NCI-H187 treated with DMSO at 0.1 percent for 48 hours (cell line): ENCODE measurements around the gene KCNK1.
"Not testable (repeated sequence)": the region's sequence is repeated elsewhere in the genome, so short reads cannot be mapped to it uniquely, and the experiment has no call there.

Experiments used
- DNase-seq: peaks from one replicate; lab custom pipeline; 2025; lab: John Stamatoyannopoulos, UW

Gene KCNK1

DNA sequence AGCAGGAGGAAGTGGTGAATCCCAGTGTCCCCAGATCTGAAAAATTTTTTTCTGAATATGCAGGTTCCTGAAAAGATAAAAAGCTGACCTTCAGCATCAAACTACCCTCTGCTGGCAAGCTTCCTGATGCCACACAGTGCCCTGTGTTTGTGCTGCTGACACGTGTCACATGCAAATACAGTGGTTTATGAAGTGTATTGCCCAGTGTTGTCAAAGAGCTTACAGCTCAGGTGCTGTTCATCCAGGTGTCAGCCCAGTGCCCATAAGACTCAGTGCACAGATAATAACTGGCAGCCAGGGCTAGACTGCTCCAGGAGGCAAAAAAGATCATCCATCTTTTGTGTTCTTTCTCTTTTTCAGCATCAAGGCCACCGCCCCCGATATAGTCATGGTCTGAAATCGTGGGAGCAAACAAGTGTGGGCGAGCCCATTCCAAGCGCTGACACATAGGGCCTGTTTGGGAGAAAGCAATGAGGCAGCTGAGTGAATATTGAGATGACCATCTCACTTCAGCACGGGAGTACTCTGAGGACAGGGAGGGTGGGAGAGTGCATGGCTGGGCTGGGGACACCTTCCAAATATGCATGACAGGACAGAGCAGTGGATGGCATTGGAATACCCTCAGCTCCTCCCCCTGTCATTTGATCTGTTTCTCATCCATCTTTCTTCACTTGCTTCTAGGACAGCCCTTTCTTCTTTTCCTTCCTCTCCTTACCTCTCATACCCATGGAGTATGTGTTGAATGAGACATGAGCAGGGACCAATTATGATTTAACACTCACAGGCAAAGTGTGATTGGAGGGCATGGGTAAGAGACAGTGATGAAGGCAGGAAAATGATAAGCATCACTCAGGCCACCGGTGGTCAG is 6.4 kb upstream of the KCNK1 start:
- no peak for DNase-seq

DNA sequence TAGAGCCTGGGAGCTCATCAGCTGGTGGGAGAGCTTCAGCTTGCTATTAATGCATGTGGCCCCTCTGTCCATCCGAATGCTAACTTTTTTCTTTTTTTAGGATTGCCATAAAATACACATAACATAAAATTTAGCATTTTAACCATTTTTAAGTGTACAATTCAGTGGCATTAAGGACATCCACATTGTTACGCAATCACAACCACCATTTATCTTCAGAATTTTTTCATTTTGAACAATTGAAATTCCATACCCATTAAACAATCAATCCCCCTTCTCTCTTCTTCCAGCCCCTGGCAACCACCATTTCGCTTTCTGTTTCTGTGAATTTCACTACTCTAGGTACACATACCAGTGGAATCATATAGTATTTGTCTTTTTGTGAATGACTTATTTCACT is 4.9 kb upstream of the KCNK1 start:
- DNase-seq, result no peak

DNA sequence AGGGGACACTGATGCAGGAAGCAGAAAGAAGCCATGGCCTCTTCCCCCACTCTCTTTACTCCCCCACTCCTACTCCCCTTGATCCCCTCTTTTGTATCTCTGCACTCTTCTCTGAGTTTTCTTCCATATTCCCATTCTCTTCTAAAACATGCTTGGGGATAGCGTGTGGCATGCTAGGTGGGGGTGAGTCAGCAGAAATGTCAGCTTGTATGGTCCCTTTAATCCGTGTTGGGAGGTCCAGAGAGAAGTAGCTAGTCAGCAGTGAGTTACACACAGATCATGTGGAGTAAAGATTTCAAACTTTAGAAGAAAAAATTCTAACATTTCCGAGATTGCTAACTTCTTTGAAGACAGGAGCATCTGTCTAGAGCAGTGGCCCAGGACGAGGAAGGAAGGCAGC is 4.0 kb upstream of the KCNK1 start:
- no peak for DNase-seq

DNA sequence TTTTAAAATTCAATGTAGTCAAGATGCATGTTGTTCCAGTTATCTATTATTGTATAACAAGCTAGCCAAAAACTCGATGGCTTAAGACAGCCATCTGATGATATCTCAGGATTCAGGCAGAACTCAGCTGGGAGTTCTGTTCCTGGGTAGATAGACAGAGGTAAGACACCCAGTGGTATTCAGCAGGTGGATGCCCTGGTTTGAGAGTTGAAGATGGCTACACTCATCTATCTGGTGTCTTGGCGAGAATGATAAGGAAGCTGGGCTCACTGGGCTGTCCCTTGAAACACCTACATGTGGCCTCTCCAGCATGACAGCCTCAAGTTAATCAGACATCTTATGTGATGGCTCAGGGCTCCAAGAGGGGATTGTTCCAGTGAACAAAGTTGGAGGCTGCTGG is 3.3 kb upstream of the KCNK1 start:
- DNase-seq, result no peak

DNA sequence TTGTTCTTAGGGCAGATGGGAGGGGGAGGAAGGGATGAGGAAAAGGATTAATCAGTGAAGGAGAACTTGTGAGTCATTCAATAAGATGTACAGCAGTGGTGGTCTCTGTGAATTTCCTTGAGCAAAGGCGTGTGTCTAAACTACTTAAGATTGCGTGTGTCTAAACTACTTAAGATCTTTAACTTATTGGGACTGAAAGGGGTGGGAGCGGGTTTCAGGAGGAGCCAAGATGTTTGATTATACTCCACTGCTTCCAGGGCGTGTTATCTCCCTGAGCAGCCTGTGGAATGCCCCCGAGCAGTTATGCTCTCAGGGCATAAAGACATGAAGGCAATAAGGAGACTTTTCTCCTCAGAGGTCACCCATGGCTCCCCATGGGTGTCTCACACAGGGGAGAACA is 2.5 kb upstream of the KCNK1 start:
- not testable (repeated sequence) for DNase-seq

DNA sequence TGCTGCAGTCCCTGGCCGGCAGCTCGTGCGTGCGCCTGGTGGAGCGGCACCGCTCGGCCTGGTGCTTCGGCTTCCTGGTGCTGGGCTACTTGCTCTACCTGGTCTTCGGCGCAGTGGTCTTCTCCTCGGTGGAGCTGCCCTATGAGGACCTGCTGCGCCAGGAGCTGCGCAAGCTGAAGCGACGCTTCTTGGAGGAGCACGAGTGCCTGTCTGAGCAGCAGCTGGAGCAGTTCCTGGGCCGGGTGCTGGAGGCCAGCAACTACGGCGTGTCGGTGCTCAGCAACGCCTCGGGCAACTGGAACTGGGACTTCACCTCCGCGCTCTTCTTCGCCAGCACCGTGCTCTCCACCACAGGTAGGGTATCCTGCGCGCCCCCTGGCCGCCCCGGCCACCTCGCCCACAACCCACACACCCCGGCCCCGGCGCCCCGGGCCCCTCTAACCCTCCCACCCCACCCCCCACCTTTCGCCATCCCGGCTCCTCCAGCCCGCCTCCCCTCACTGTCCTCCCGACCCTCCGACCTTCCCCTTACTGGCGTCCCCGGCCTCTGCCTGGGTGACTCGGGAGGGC is 352 bp downstream of the KCNK1 start:
- DNase-seq, result no peak

DNA sequence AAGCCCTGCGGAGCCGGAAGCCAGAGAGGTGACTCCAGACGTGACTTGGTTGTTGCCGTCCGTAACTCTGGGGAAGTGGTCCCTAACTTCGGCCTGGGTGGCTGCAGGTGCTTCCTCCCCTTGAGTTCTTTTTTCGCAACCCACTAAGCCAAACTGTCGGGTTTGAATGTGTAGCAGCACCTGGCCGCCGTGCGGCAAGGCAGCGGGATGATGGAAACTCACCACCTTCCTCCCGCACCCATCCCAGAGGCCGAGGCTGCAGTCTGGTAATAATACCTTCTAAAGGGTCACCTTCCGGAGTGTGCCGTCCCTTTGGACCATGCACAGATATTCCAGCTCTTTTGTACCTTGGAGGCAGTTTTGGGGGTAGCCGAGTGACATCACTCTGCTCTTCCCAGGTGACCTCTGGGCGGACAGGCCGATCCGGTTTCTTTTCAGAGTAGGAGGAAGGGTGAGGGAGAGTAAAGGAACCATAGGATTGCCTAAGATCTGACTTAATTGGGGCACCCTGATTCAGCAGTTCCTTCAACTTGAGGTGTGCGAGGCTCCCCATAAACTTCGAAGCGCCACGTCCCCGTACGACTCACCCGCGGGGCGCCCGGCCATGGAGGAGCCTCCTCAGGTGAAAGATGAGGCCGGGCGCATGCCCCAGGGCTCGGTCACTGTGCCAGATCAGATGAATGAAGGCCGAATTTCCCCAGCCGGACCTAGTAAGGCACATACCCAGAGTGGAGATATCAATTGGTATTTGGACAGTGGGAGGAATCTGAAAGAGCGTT is 1.0 kb downstream of the KCNK1 start:
- DNase-seq, result no peak

DNA sequence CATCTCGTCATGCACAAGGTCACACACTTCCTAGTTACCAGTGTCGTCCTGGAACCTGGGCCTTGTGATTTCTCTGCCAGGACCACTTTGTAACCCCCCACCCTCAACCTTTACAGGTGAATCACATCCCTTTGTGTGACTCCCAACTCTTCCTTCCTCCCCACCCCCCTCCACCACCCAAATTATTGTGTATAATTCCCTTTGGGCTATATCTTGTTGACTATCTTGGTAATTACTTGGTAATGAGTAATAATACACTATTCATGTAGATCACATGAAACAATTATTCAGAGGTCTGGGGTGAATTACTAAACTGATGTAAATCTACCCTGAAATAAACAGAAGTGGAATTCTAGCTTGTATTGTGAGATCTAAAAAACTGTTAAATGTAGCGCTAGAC is 1.7 kb downstream of the KCNK1 start:
- no peak for DNase-seq

DNA sequence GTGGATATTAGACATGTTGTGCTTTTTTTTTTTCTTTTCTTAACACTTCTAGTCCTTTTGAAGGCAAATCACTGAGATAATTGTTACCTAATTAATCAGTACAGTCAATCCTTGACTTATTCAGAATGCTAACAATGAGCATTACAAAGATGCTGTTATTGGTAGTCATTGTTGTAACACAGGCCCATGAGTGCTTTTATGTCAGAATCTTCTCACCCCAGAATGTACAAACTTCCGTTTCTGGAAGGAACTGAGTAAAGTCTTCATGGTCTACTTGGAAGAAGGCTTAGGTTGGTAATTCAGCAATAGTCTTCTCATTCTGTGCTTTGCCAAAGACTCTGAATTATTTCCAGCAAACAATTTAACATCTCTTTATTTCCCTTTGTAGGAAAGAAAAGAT is 3.1 kb downstream of the KCNK1 start:
- DNase-seq, result no peak

DNA sequence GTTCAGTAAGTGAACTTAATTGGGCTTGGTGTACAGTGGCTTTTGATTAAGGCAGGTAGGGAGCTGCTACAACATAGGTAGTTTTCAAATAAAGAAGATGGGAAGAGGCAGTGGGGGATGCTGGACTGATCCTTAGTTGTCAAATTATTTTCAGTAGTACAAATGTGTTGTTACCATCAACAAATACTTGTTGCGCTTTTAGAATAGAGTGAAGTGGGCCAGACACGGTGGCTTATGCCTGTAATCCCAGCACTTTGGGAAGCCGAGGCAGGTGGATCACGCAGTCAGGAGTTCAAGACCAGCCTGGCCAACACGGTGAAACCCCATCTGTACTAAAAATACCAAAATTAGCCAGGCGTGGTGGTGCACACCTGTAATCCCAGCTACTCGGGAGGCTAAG is 5.5 kb downstream of the KCNK1 start:
- DNase-seq, result not testable (repeated sequence)

DNA sequence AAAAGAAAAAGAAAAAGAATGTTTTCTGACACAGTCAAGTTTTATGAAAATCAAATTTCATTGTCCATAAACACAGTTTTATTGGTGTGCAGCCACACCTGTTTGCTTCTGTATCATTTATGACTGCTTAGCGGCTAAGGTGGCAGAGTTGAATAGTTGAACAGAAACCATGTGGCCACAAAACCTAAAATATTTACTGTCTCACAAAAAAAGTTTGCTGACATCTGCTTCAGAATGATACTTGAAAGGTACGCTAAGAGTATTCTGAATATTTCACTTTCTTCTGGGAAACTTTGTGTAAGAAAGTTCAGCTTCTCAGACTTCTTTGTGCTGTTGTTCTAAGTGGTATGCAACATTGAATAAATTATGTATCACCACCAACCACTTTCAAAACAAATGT is 6.2 kb downstream of the KCNK1 start:
- DNase-seq, result no peak

DNA sequence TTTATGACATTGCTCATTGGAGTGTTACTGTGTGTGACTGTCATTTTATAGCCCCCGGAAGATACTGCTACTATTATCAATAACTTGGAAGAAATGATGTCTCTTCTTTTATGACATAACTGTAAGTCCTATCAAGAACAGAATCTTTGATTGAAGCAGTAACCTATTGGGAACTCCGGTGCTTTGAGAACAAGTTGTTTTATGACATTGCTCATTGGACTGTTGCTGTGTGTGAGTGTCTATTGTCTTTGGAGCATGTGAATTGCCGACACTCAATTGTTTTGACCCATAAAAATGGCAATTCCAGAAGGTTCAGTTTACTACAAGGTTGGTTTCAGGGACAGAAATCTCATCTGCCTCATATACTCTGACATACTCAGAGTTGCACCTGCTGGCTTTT is 8.0 kb downstream of the KCNK1 start:
- no peak for DNase-seq

DNA sequence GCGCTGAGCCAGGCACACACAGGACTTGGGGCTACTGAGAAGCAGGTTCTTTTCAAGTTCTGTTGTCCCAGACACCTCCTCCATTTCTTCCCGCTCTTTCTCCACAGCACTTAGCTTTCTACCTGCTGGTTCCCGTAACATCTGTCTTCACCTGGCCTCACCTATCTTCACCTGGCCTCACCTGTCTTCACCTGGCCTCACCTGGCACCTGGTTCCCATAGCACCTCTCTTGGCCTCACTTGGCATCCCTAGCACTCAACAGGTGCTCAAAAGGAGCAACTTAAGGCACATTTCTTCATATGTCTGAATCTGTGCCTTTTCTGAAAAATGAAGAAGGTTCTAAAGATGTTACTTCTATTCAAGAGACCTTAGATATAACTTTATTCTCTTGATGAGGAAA is 10.4 kb downstream of the KCNK1 start:
- DNase-seq, result no peak

DNA sequence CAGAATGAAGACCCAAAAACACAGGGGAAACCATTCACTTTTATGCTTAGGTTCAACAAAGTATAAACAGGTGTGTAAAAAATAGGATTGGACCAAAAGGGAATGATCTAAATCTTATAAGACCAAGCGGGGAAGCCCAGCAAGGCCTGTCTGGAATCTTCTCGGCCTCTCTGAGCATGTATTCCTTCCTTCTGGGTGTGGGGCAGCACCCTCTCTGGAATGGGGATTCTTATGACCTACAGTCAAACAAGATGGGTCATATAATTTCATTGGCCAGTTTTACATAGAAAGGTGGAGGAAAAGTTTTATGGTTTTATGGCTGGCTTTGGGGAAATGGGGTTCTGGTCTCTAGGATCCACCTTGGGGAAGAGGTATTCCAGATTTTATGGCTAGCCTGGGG is 11.2 kb downstream of the KCNK1 start:
- DNase-seq, result no peak

DNA sequence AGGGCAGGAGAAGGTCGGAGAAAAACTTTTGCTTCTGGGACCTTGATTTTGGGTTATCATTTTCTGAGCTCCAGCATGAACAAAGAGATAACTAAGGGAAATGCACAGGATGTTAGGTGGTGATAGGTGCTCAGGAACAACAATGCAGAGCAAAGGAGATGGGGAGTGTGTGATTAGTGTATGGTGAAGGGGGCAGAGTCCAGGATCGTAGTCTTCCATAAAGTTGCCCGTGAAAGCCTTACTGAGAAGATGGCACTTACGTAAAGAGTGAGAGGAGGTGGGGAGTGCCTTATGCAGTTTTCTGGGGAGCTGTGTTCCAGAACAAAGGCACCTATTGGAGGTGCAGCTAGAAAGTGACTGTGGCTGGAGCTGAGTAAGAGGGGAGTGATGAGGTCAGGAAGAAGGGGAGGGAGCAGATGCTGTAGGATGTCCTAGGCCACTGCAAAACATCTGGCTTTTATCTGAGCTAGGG is 11.6 kb downstream of the KCNK1 start:
- DNase-seq, result no peak

DNA sequence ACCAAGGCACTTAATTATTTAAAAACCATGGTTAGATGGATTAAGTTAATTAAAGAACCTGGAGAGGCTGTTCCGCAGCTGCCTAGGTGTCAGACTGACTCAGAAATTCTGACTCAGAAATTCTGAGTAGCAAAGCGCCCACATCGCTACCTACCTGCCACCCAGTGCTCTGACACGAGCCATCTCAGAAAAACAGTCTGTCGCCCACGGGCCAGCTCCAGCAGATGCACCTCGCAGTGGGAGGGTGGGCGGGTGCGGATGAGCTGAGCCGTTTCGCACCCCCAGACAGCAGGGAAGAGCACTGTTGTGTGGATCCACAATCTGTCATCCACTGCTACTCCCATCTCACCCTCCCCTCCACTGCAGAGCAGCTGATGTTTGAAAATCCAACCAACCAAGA is 13.5 kb downstream of the KCNK1 start:
- DNase-seq, result no peak

DNA sequence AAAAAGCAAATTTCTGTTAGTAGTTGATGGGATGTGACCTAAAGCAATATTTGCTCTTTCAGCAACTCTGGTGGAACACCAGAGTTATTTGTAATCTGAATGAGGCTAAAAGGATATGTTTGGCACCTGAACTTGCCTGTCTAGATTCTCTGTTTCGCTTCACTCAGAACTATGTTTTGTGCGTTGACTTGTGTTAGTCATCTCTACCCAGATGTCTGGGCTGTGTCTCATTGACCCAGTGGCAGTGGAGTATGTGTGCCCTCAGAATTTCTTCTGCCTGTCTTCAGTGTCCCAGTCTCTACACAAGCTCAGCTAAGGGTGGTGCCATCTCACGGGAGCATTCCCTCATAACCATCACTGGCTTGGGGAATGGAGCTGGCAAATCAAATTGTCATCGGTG is 13.9 kb downstream of the KCNK1 start:
- no peak for DNase-seq

DNA sequence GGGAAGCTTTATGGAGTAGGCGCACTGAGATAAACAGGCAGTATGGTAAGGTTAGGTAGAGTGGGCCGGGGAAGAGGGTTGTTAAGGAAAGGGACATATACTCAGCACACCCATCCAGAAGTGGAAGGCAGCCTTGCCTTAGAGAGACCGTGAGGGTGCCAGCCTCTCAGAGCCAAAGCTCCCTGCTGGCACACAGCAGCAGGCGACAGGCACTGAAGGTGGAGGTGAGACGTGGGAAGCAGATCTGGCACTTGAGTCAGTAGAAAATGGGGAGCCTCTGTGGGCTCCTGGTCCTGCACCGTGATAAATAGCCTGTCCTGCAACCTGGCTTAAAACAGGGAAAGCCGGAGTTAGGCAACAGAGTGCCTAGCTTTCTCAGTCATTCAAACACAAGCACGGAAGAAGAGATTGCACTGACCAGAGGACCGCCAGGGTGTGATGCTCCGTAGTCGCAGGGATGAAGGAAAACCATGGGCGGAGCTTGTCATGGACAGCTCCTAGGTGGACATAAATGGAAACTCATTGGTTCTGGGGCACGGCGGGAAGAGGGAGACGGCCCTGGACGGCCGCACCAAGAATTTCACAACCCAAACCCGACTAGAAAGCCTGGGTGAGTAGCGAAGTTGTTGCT is 15.5 kb downstream of the KCNK1 start:
- no peak for DNase-seq

DNA sequence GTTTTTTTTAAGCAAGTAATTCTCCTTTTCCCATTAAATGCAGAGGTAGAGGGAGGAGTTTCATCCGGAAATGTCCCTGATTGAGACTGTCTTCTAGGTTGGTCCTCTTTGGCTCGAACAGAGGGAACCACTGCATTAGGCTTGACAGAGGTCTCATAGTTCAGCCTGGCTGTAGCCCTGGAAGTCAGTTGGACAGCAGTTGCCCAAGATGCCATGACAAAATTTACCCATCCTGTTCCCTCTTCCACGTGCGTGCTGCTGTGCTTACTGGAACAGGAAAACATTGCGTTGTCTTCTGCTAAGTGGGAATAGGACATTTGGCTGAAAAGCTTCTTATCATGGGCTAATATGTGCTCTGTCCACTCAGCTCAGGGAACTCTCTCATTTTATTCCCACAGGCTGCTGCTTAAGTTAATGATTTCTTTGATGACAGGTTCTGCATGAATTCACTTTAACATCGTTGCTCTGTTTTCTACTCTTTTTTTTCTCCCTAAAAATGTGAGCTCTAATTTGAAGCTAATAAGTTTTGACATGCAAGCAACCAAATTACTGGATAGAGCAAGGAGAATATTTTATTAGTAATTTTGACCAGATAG is 18.0 kb downstream of the KCNK1 start:
- DNase-seq, result no peak

DNA sequence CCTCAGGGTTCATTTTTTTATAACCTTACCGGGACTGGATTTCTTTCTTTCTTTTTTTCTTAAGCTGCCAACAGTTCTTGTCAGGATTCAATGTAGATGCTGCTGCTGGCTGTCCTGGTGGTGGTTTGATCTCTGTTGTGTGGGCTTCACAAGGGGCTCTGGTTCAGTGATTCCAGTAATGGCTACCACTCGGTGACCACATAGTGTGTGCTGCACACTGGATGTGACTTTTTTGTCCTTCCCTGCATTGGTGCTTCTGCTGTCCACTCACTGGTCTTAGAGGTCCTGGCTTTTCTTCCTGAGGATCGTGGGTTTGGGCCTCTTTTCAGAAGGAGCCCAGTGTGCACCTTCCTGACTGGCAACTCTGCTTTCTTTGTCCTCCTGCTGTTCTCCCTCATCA is 18.5 kb downstream of the KCNK1 start:
- DNase-seq, result no peak

DNA sequence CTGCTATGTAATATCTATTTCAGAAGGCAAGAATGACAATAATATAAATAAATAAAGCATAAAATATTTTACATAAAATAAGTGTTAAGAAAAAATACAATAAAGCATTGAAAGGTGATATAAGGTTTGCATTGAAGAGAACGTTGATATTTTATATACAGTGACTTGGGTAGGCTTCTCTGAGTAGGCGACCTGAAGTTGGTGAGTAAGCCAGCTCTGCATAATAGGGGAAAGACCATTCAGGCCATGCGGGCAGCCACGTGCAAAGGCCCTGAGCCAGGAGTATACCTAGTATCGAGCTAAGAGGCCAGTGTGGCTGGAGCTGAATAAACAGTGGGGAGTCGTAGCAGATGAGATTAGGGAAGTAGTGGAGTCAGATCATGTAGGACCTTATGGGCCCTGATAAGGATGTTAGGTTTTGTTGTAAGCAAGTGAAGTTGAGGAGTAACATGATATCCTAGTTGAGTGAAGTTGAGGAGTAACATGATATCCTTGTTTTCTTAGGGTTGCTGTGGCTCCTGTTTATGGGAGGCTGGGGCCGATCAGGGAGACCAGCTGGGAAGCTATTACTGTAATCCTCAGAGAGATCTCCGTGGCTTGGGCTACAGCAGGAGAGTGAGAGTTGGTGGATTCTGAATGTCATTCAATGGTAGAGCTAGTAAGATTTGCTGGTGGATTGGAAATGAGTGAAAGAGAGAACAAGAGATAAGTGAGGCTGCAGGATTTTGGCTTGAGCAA is 22.0 kb downstream of the KCNK1 start:
- DNase-seq, result no peak

DNA sequence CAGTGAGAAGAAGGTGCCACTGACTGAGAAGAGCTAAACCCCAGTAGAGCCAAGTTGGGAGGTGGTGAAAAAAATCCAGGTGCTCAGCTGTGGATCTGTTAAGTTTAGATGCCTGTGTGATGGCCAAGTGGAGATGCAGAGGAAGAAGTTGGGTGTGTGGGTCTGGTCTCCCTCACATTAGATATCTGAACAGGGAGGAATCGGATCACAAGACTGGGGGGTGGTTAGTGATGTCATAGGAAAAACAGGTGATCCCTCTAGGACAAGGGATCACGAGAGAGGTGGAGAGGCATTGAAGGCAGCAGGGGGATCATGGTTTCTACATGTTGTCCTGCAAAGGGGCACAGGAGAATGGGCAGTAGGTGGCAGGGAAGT is 22.6 kb downstream of the KCNK1 start:
- DNase-seq, result no peak
